HL-60 (cell line): ENCODE data around the gene CDKN2B-AS1.
A peak's percentile ranks its signal among the peaks of the same experiment; 100 is the strongest.

Source experiments
- DNase-seq, 2 experiments: peaks; one replicate each; pipeline ENCODE4 v3.0.0-alpha.2; 2010 to 2020; ENCODE audit warnings: low read depth in 1 of 2, low spot score in 1 of 2
- H3K27ac ChIP-seq: fragments of 250-450 bp; sonication (Bioruptor Pico); replicated peaks from 2 replicates; pipeline ENCODE4 v1.5.1; 2020; ENCODE audit warnings: mild to moderate bottlenecking, moderate library complexity
- H3K27me3 ChIP-seq: fragments of 250-450 bp; sonication (Bioruptor Pico); 2 replicates; pipeline ENCODE4 v1.5.1; 2021; ENCODE audit warnings: mild to moderate bottlenecking, moderate library complexity; ENCODE audit not compliant: insufficient read depth, poor library complexity, severe bottlenecking
- H3K4me3 ChIP-seq: replicated peaks from 2 replicates; pipeline ENCODE4 v1.5.1; 2011; ENCODE audit warnings: mild to moderate bottlenecking, control low read depth, low read length; ENCODE audit not compliant: insufficient read depth
- CTCF ChIP-seq: IDR thresholded peaks from one replicate; pipeline ENCODE4 v1.5.1; 2011; ENCODE audit warnings: low read length, control low read depth, inconsistent platforms; ENCODE audit not compliant: insufficient read depth
- GABPA ChIP-seq: IDR thresholded peaks from 2 replicates; pipeline ENCODE4 v1.6.1; 2012; ENCODE audit warnings: low read depth
- POLR2AphosphoS5 ChIP-seq: IDR thresholded peaks from 2 replicates; pipeline ENCODE4 v1.6.1; 2012; ENCODE audit warnings: low read depth
- REST ChIP-seq: IDR thresholded peaks from 2 replicates; pipeline ENCODE4 v1.6.1; 2012; ENCODE audit warnings: low read depth; ENCODE audit not compliant: insufficient replicate concordance
- SPI1 ChIP-seq: IDR thresholded peaks from 2 replicates; pipeline ENCODE4 v1.6.1; 2012; ENCODE audit warnings: low read depth, mild to moderate bottlenecking, borderline replicate concordance

Gene CDKN2B-AS1

GRCh38 chr9:22009506-22009867, 14.9 kb downstream of the CDKN2B-AS1 start:
- peak overlapping the region; percentile 78 for H3K4me3 ChIP-seq

GRCh38 chr9:22010866-22011625, 16.5 kb downstream of the CDKN2B-AS1 start:
- no peak for DNase-seq
- Histone ChIP-seq H3K27me3 (no peaks in the 10 kb centered on the region), H3K27ac (no peak overlapping the region), H3K4me3 (no peak overlapping the region)
- TF ChIP-seq REST (peak; percentile 90), GABPA (no peak)

More at GRCh38 chr9:22009506-22009867, 14.9 kb downstream of the CDKN2B-AS1 start:
- DNase-seq, result no peak
- TF ChIP-seq REST (no peak), POLR2AphosphoS5 (no peak; the same call in 1 of the 2 replicates), CTCF (no peak), GABPA (no peak), SPI1 (no peak)
- peak overlapping the region; percentile 73 for H3K27ac ChIP-seq
- H3K27me3 ChIP-seq, result no peaks in the 10 kb centered on the region

- Histone ChIP-seq H3K27me3 (no peaks in the 10 kb centered on the region), H3K4me3 (no peak overlapping the region), H3K27ac (no peak overlapping the region)
- no peak for DNase-seq
- no peak for TF ChIP-seq CTCF
- no peak for TF ChIP-seq SPI1
- TF ChIP-seq POLR2AphosphoS5, result no peak
- no peak for TF ChIP-seq REST
- no peak for TF ChIP-seq GABPA
These were observed 27.8 kb downstream of the CDKN2B-AS1 start for GRCh38 chr9:22022396-22022795.
